ENCODE data around the gene SLC49A4.

The SLC49A4 gene

GRCh38 chr3:122929188-122930062, 134.6 kb downstream of the SLC49A4 start:
- no peak for DNase-seq (ENCODE audit: low read depth)

- no peak for DNase-seq (ENCODE audit: low read depth)
These were observed 135.5 kb downstream of the SLC49A4 start for GRCh38 chr3:122930063-122930997.

All from activated T-cell treated with anti-CD3 and anti-CD28 coated beads for 24 hours (primary cell).